NCI-H1417 (cell line): Measurements from ENCODE around the gene SETBP1.
A peak's percentile ranks its signal among the peaks of the same experiment; 100 is the strongest.

Source experiments
- DNase-seq, 3 experiments: peaks; one replicate each; lab custom pipeline; 2025; lab: John Stamatoyannopoulos, UW

Gene SETBP1

GRCh38 chr18:44759925-44760342, 79.2 kb downstream of the SETBP1 start:
- no peak for DNase-seq

GRCh38 chr18:44761812-44762211, 81.1 kb downstream of the SETBP1 start:
- DNase-seq: no peak

- no peak for DNase-seq
Observed at GRCh38 chr18:44763327-44763726, 82.6 kb downstream of the SETBP1 start.

- no peak for DNase-seq
Observed at GRCh38 chr18:44764863-44765262, 84.2 kb downstream of the SETBP1 start.

- DNase-seq: peak in 2 of 3 experiments; percentile 65 to 92
Observed at GRCh38 chr18:44765456-44765855, 84.8 kb downstream of the SETBP1 start.

- no peak for DNase-seq
Observed at GRCh38 chr18:44766450-44766849, 85.8 kb downstream of the SETBP1 start.

GRCh38 chr18:44767807-44768206, 87.1 kb downstream of the SETBP1 start:
- DNase-seq: no peak

- DNase-seq: no peak
Observed at GRCh38 chr18:44770641-44771040, 90.0 kb downstream of the SETBP1 start.

GRCh38 chr18:44771572-44771955, 90.9 kb downstream of the SETBP1 start:
- DNase-seq: no peak

- peak in 1 of 3 experiments; percentile 18 for DNase-seq
Observed at GRCh38 chr18:44771956-44772917, 91.5 kb downstream of the SETBP1 start.

GRCh38 chr18:44773640-44774155, 93.0 kb downstream of the SETBP1 start:
- no peak for DNase-seq

- DNase-seq: no peak
Observed at GRCh38 chr18:44774191-44774590, 93.5 kb downstream of the SETBP1 start.

GRCh38 chr18:44777457-44778192, 96.9 kb downstream of the SETBP1 start:
- no peak for DNase-seq

- peak in 2 of 3 experiments; percentile 35 to 65 for DNase-seq
Observed at GRCh38 chr18:44778788-44779187, 98.1 kb downstream of the SETBP1 start.

GRCh38 chr18:44779753-44780292, 99.1 kb downstream of the SETBP1 start:
- DNase-seq: no peak

- peak in 1 of 3 experiments; percentile 6 for DNase-seq
Observed at GRCh38 chr18:44781886-44782285, 101.2 kb downstream of the SETBP1 start.

GRCh38 chr18:44782617-44783016, 101.9 kb downstream of the SETBP1 start:
- no peak for DNase-seq

- DNase-seq: no peak
Observed at GRCh38 chr18:44783371-44783770, 102.7 kb downstream of the SETBP1 start.

- DNase-seq: no peak
Observed at GRCh38 chr18:44786257-44786656, 105.6 kb downstream of the SETBP1 start.

GRCh38 chr18:44786688-44787087, 106.0 kb downstream of the SETBP1 start:
- peak in 1 of 3 experiments; percentile 32 for DNase-seq

- DNase-seq: peak in 1 of 3 experiments; percentile 19
Observed at GRCh38 chr18:44788334-44788733, 107.6 kb downstream of the SETBP1 start.

- DNase-seq: no peak
Observed at GRCh38 chr18:44789710-44790109, 109.0 kb downstream of the SETBP1 start.
